ENCODE results near the gene NT5DC2. TPM values are rescaled to one million over a fixed set of nuclear protein-coding genes. Genes with fewer than 3 reads are reported as not detected.

Gene NT5DC2
- total and polyA plus RNA-seq, 2 of the 8 experiments (the other 6 are each of a cell fraction or from before 2014, with no cell fraction given): 331 to 477 TPM

DNA sequence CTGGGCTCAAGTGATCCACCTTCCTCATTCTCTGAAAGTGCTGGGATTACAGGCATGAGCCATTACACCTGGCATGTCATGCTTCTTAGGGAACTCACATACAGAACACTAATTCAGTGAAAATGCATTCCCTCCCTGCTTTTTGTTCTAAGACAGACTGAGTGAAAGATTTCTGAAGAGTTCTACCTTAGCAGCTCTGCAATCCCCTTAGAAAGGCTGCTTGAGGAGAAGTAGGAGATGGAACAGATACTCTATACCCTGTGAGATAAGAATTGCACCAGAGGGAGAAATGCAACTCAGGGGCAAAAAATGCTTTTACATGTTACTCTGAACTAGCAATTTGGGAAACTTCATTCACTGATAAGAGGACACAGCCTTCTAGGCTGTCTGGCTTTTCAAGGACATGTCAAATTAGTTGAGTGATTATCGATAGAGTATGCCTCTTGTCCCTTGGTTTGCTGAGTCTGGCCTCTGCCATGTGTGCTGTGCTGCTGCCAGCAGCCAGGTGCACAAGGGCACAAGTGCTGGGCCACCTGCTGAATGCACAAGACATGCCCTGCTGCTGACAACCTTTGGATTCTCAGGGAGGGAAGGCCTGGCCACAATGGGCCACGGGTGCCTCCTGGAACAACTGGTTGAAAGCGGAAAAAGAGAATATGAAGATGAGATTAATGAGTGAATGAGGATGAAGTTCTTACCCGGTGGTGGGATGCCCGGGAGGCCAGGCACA is 20.5 kb upstream of the NT5DC2 start:
- no peak overlapping the region for H3K4me3 ChIP-seq (ENCODE audit: extremely low read depth in 1 of 4, insufficient read depth in 2 of 4, low read depth in 3 of 4, low read length in 4 of 4)
- H2AFZ ChIP-seq (ENCODE audit: low read length): no peak overlapping the region
- H3K23me2 ChIP-seq (ENCODE audit: low read depth, low read length): no peaks in the 10 kb centered on the region
- no peak overlapping the region for H3K56ac ChIP-seq (replicated peaks; ENCODE audit: insufficient read length, low read depth, low read length)
- peaks cover 2% of the 10 kb centered on the region for H3K79me1 ChIP-seq (ENCODE audit: low read depth, low read length)
- H3K27ac ChIP-seq (ENCODE audit: low read depth, low read length): no peak overlapping the region
- no peak overlapping the region for H3K14ac ChIP-seq (ENCODE audit: insufficient read length)
- no peak overlapping the region for H4K91ac ChIP-seq (replicated peaks; ENCODE audit: insufficient read length, low read length)
- ChIA-PET POLR2A (ENCODE audit: partially characterized antibody) (no interaction called here), CTCF (ENCODE audit: partially characterized antibody) (no interaction called here)
- H4K5ac ChIP-seq (ENCODE audit: insufficient read length, low read depth, low read length): no peak overlapping the region
- no peak overlapping the region for H3K4ac ChIP-seq (replicated peaks; ENCODE audit: insufficient read length, low read depth, low read length)
- FAIRE-seq: no peak
- DNase-seq (ENCODE audit: low read depth in 1 of 2, low spot score in 2 of 2): no peak
- H3K36me3 ChIP-seq (ENCODE audit: control insufficient read depth in 2 of 4, insufficient read depth in 4 of 4, low read length in 3 of 4): peaks cover 4 to 43% (median 14%) of the 10 kb centered on the region in 4 experiments; a peak in 5 of 8 replicates
- H3K23ac ChIP-seq (ENCODE audit: insufficient read length): no peak overlapping the region
- H4K20me1 ChIP-seq (replicated peaks in 1 of 2; ENCODE audit: control insufficient read depth in 1 of 2, insufficient read depth in 2 of 2, low read length in 2 of 2): peaks cover 0 to 2% of the 10 kb centered on the region in 2 experiments
- H2BK5ac ChIP-seq (ENCODE audit: low read depth, low read length): no peak overlapping the region
- H3K9me3 ChIP-seq (ENCODE audit: insufficient read depth in 2 of 2, low read depth in 1 of 2, low read length in 1 of 2): no peaks in the 10 kb centered on the region
- H2BK20ac ChIP-seq (ENCODE audit: low read length): no peak overlapping the region
- no peaks in the 10 kb centered on the region for H3K27me3 ChIP-seq (replicated peaks in 1 of 4; ENCODE audit: control insufficient read depth in 3 of 4, extremely low read depth in 1 of 4, insufficient read depth in 3 of 4, low read length in 3 of 4)
- no peak overlapping the region for H2BK120ac ChIP-seq (replicated peaks; ENCODE audit: low read depth, low read length)
- H3K9ac ChIP-seq (replicated peaks in 1 of 4; ENCODE audit: extremely low read depth in 1 of 4, low read depth in 3 of 4, low read length in 3 of 4): no peak overlapping the region
- no peak overlapping the region for H2BK12ac ChIP-seq (ENCODE audit: low read depth, low read length)
- 98% methylated on average over 5 of the region's 5 CpGs; no CpG with 5 or more reads in 1 of the 2 experiments for WGBS, 2 experiments (ENCODE audit: extremely low coverage in 1 of 2, insufficient coverage in 1 of 2, insufficient read length in 1 of 2, insufficient replicate concordance in 2 of 2, low coverage in 1 of 2, low lambda C conversion rate in 2 of 2, missing lambda C conversion rate in 1 of 2)
- H3K18ac ChIP-seq (ENCODE audit: extremely low read depth, low read length): no peak overlapping the region
- H3K4me1 ChIP-seq (replicated peaks in 1 of 4; ENCODE audit: control insufficient read depth in 3 of 4, insufficient read depth in 4 of 4, low read length in 3 of 4): no peaks in the 10 kb centered on the region
- no peak overlapping the region for H3K4me2 ChIP-seq (ENCODE audit: insufficient read depth in 1 of 2, low read depth in 2 of 2, low read length in 2 of 2)
- H4K8ac ChIP-seq (ENCODE audit: extremely low read depth, insufficient read depth, low read length): no peak overlapping the region
- no peak overlapping the region for H2AK5ac ChIP-seq (ENCODE audit: low read depth, low read length)
- H3K79me2 ChIP-seq (ENCODE audit: control insufficient read depth in 1 of 2, insufficient read depth in 2 of 2, low read length in 2 of 2): no peaks in the 10 kb centered on the region
- H2BK15ac ChIP-seq (ENCODE audit: low read length): no peak overlapping the region
- TF ChIP-seq MAX (IDR thresholded peaks at IDR 0.05): no peak
- TF ChIP-seq, protein P1, sequence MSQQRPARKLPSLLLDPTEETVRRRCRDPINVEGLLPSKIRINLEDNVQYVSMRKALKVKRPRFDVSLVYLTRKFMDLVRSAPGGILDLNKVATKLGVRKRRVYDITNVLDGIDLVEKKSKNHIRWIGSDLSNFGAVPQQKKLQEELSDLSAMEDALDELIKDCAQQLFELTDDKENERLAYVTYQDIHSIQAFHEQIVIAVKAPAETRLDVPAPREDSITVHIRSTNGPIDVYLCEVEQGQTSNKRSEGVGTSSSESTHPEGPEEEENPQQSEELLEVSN (IDR thresholded peaks at IDR 0.05): no peak
- no peak for TF ChIP-seq EP300 (IDR thresholded peaks at IDR 0.05; ENCODE audit: borderline replicate concordance in 1 of 2, low read depth in 2 of 2, low read length in 2 of 2)
- TF ChIP-seq CEBPB (IDR thresholded peaks at IDR 0.05; ENCODE audit: low read depth, low read length): no peak
- TF ChIP-seq, protein P2, sequence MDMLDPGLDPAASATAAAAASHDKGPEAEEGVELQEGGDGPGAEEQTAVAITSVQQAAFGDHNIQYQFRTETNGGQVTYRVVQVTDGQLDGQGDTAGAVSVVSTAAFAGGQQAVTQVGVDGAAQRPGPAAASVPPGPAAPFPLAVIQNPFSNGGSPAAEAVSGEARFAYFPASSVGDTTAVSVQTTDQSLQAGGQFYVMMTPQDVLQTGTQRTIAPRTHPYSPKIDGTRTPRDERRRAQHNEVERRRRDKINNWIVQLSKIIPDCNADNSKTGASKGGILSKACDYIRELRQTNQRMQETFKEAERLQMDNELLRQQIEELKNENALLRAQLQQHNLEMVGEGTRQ (IDR thresholded peaks at IDR 0.05; ENCODE audit: low read length): no peak
- TF ChIP-seq POLR2A (IDR thresholded peaks at IDR 0.05; ENCODE audit: control extremely low read depth in 1 of 2, low read depth in 2 of 2, low read length in 2 of 2): no peak
- TF ChIP-seq HDAC6 (IDR thresholded peaks at IDR 0.05; ENCODE audit: low read depth, low read length): no peak
- no peak for TF ChIP-seq BACH1 (IDR thresholded peaks at IDR 0.05; ENCODE audit: low read length)
- TF ChIP-seq GTF2F1 (IDR thresholded peaks at IDR 0.05; ENCODE audit: borderline replicate concordance, low read depth, low read length): no peak
- no peak for TF ChIP-seq EGR1 (IDR thresholded peaks at IDR 0.05; ENCODE audit: borderline replicate concordance, low read depth, low read length)
- no peak for TF ChIP-seq NANOG (IDR thresholded peaks at IDR 0.05; ENCODE audit: insufficient read depth, low read depth, low read length, poor library complexity, severe bottlenecking)
